ENCODE data around the gene ARSD.

DNA sequence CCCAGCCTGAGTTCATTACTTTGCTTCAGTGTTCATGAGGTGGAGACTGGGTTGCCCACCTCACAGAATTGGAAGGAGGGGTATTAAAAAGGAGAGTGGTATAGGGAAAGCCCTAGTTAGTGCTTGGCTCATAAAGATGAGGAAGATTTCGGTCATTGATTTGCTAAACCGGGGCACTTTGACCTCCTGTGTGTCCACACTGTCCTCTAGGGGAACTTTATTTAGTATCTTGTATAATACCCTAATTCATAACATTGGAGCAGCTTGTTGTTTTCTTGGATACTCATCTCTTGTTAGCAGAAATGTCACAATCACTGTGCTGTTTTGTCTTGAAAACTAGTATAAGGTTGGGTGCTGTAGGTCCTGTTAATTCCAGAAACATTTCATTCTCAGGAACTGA, 50.6 kb downstream of the ARSD start:
- TF ChIP-seq GTF2F1 (IDR thresholded peaks at IDR 0.05; ENCODE audit: low read length) (no peak), MNT (IDR thresholded peaks at IDR 0.05) (no peak), ZNF704 (CRISPR knock-in tag; IDR thresholded peaks at IDR 0.05; ENCODE audit: borderline replicate concordance) (no peak), EZH2 (conservative IDR thresholded peaks at IDR 0.05; ENCODE audit: low read depth, low read length) (no peak), SOX6 (IDR thresholded peaks at IDR 0.05) (no peak), SOX6 (CRISPR knock-in tag; IDR thresholded peaks at IDR 0.05) (no peak), FOXP4 (CRISPR knock-in tag; IDR thresholded peaks at IDR 0.05) (no peak)
- TF ChIP-seq, protein P1, sequence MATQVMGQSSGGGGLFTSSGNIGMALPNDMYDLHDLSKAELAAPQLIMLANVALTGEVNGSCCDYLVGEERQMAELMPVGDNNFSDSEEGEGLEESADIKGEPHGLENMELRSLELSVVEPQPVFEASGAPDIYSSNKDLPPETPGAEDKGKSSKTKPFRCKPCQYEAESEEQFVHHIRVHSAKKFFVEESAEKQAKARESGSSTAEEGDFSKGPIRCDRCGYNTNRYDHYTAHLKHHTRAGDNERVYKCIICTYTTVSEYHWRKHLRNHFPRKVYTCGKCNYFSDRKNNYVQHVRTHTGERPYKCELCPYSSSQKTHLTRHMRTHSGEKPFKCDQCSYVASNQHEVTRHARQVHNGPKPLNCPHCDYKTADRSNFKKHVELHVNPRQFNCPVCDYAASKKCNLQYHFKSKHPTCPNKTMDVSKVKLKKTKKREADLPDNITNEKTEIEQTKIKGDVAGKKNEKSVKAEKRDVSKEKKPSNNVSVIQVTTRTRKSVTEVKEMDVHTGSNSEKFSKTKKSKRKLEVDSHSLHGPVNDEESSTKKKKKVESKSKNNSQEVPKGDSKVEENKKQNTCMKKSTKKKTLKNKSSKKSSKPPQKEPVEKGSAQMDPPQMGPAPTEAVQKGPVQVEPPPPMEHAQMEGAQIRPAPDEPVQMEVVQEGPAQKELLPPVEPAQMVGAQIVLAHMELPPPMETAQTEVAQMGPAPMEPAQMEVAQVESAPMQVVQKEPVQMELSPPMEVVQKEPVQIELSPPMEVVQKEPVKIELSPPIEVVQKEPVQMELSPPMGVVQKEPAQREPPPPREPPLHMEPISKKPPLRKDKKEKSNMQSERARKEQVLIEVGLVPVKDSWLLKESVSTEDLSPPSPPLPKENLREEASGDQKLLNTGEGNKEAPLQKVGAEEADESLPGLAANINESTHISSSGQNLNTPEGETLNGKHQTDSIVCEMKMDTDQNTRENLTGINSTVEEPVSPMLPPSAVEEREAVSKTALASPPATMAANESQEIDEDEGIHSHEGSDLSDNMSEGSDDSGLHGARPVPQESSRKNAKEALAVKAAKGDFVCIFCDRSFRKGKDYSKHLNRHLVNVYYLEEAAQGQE (IDR thresholded peaks at IDR 0.05; ENCODE audit: borderline replicate concordance in 1 of 2, low read depth in 1 of 2, low read length in 2 of 2) = no peak
- TF ChIP-seq, protein P2, sequence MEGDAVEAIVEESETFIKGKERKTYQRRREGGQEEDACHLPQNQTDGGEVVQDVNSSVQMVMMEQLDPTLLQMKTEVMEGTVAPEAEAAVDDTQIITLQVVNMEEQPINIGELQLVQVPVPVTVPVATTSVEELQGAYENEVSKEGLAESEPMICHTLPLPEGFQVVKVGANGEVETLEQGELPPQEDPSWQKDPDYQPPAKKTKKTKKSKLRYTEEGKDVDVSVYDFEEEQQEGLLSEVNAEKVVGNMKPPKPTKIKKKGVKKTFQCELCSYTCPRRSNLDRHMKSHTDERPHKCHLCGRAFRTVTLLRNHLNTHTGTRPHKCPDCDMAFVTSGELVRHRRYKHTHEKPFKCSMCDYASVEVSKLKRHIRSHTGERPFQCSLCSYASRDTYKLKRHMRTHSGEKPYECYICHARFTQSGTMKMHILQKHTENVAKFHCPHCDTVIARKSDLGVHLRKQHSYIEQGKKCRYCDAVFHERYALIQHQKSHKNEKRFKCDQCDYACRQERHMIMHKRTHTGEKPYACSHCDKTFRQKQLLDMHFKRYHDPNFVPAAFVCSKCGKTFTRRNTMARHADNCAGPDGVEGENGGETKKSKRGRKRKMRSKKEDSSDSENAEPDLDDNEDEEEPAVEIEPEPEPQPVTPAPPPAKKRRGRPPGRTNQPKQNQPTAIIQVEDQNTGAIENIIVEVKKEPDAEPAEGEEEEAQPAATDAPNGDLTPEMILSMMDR (CRISPR knock-in tag; IDR thresholded peaks at IDR 0.05) = no peak
- TF ChIP-seq, protein P3, sequence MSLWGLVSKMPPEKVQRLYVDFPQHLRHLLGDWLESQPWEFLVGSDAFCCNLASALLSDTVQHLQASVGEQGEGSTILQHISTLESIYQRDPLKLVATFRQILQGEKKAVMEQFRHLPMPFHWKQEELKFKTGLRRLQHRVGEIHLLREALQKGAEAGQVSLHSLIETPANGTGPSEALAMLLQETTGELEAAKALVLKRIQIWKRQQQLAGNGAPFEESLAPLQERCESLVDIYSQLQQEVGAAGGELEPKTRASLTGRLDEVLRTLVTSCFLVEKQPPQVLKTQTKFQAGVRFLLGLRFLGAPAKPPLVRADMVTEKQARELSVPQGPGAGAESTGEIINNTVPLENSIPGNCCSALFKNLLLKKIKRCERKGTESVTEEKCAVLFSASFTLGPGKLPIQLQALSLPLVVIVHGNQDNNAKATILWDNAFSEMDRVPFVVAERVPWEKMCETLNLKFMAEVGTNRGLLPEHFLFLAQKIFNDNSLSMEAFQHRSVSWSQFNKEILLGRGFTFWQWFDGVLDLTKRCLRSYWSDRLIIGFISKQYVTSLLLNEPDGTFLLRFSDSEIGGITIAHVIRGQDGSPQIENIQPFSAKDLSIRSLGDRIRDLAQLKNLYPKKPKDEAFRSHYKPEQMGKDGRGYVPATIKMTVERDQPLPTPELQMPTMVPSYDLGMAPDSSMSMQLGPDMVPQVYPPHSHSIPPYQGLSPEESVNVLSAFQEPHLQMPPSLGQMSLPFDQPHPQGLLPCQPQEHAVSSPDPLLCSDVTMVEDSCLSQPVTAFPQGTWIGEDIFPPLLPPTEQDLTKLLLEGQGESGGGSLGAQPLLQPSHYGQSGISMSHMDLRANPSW (CRISPR knock-in tag; IDR thresholded peaks at IDR 0.05; ENCODE audit: borderline replicate concordance) = no peak
- TF ChIP-seq, protein P4, sequence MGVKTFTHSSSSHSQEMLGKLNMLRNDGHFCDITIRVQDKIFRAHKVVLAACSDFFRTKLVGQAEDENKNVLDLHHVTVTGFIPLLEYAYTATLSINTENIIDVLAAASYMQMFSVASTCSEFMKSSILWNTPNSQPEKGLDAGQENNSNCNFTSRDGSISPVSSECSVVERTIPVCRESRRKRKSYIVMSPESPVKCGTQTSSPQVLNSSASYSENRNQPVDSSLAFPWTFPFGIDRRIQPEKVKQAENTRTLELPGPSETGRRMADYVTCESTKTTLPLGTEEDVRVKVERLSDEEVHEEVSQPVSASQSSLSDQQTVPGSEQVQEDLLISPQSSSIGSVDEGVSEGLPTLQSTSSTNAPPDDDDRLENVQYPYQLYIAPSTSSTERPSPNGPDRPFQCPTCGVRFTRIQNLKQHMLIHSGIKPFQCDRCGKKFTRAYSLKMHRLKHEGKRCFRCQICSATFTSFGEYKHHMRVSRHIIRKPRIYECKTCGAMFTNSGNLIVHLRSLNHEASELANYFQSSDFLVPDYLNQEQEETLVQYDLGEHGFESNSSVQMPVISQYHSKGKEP (CRISPR knock-in tag; IDR thresholded peaks at IDR 0.05) = no peak
